Bronchial epithelial cell (primary cell): Measurements from ENCODE around the gene AFF1. TPM values are rescaled to one million over a fixed set of nuclear protein-coding genes. Genes with fewer than 3 reads are reported as not detected.
"Not testable (repeated sequence)": the region's sequence is repeated elsewhere in the genome, so short reads cannot be mapped to it uniquely, and the experiment has no call there.

ENCODE experiments used
- DNase-seq: peaks from one replicate; pipeline ENCODE4 v3.0.0-alpha.2; 2010; ENCODE audit warnings: low read depth
- FAIRE-seq: peaks from 2 replicates; lab custom pipeline; 2011; peaks lifted over from hg19 to GRCh38; lab: Jason Lieb, UNC
- H3K27me3 ChIP-seq: 2 replicates; pipeline ENCODE4 v1.5.1; 2011; ENCODE audit warnings: low read length; ENCODE audit not compliant: control insufficient read depth, insufficient read depth
- H3K36me3 ChIP-seq: 2 replicates; pipeline ENCODE4 v1.5.1; 2011; ENCODE audit warnings: low read length; ENCODE audit not compliant: control insufficient read depth, insufficient read depth
- H3K4me3 ChIP-seq: 2 replicates; pipeline ENCODE4 v1.5.1; 2011; ENCODE audit warnings: mild to moderate bottlenecking, low read depth, low read length, control low read depth
- total RNA-seq: library from RNA; depleted of rRNA; stranded (reverse); fragments of >200 nt; gene quantifications from 2 replicates; pipeline ENCODE4 v1.2.1, GENCODE V29; 2014
- TF ChIP-seq, protein P1 (sequence below): IDR thresholded peaks from 2 replicates; pipeline ENCODE4 v1.5.1; 2011; ENCODE audit warnings: mild to moderate bottlenecking, moderate library complexity, low read length, control low read depth, inconsistent platforms; ENCODE audit not compliant: insufficient read depth, severe bottlenecking

The AFF1 gene
- total RNA-seq, 1 donor from 2014 or later, result 9.2 TPM

GRCh38 chr4:87133183-87133582, 198.4 kb downstream of the AFF1 start:
- H3K36me3 ChIP-seq, result peaks cover 25% of the 10 kb centered on the region
- DNase-seq (no peak), FAIRE-seq (no peak)
- TF ChIP-seq, protein P1, sequence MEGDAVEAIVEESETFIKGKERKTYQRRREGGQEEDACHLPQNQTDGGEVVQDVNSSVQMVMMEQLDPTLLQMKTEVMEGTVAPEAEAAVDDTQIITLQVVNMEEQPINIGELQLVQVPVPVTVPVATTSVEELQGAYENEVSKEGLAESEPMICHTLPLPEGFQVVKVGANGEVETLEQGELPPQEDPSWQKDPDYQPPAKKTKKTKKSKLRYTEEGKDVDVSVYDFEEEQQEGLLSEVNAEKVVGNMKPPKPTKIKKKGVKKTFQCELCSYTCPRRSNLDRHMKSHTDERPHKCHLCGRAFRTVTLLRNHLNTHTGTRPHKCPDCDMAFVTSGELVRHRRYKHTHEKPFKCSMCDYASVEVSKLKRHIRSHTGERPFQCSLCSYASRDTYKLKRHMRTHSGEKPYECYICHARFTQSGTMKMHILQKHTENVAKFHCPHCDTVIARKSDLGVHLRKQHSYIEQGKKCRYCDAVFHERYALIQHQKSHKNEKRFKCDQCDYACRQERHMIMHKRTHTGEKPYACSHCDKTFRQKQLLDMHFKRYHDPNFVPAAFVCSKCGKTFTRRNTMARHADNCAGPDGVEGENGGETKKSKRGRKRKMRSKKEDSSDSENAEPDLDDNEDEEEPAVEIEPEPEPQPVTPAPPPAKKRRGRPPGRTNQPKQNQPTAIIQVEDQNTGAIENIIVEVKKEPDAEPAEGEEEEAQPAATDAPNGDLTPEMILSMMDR, result no peak
- H3K27me3 ChIP-seq, result no peaks in the 10 kb centered on the region
- no peak overlapping the region for H3K4me3 ChIP-seq

- Histone ChIP-seq H3K4me3 (no peak overlapping the region), H3K36me3 (peaks cover 22% of the 10 kb centered on the region), H3K27me3 (no peaks in the 10 kb centered on the region)
- DNase-seq, result no peak
- no peak for FAIRE-seq
- TF ChIP-seq, protein P1, result no peak
These were observed 199.3 kb downstream of the AFF1 start for GRCh38 chr4:87134122-87134521.

DNA sequence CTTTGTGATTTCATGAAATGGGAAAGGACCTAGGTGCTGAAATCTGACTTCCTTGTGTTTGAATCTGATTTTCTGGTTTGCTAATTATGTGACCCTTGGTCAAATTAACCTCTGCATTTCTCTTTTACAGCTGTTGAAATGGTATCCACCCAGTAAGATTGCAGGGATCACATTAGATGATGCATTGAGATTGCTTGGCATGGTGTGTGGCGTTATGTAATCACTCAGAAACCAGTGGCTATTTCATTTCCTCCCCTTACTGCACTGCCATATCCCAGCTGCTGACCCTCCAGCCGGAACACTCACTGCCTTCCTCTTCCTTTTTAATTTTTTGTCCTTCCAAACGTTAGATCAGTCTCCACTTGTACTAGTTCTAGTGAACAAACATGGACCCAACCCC, 206.6 kb downstream of the AFF1 start:
- TF ChIP-seq, protein P1, result no peak
- Histone ChIP-seq H3K36me3 (peaks cover 4% of the 10 kb centered on the region), H3K27me3 (no peaks in the 10 kb centered on the region), H3K4me3 (no peak overlapping the region)
- DNase-seq, result no peak
- no peak for FAIRE-seq

DNA sequence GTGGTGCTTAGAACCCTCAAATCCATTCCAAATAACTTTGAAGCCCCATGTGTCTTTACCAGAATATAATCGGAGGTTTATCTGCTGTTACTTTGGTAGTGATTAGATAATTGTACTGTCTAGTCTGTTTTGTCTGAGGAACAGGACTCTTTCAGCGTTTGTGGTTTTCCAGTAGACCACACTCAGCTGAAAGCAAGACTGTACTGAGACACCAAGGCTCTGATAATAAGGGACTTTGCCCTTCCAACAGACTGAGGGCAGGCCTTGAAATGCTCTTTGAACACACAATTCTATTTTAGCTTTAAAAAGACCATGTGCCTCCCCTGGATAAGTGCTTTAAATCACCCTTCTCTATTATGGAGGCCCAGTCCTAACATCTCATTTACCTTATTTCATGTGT, 209.5 kb downstream of the AFF1 start:
- FAIRE-seq (no peak), DNase-seq (no peak)
- Histone ChIP-seq H3K36me3 (no peaks in the 10 kb centered on the region), H3K4me3 (no peak overlapping the region), H3K27me3 (no peaks in the 10 kb centered on the region)
- TF ChIP-seq, protein P1, result no peak

GRCh38 chr4:87145934-87146333, 211.1 kb downstream of the AFF1 start:
- not testable (repeated sequence) for H3K4me3 ChIP-seq, H3K27me3 ChIP-seq, DNase-seq, H3K36me3 ChIP-seq, FAIRE-seq

GRCh38 chr4:87147116-87147515, 212.3 kb downstream of the AFF1 start:
- no peak for FAIRE-seq
- Histone ChIP-seq H3K36me3 (no peaks in the 10 kb centered on the region), H3K4me3 (no peak overlapping the region), H3K27me3 (no peaks in the 10 kb centered on the region)
- DNase-seq, result no peak
- TF ChIP-seq, protein P1, result no peak
